ENCODE measurements around the gene ZNF564. TPM values are rescaled to one million over a fixed set of nuclear protein-coding genes. Genes with fewer than 3 reads are reported as not detected.

ZNF564 gene
- total and polyA plus RNA-seq, 11 donors: 4.0 to 10.4 (median 7.4) TPM

GRCh38 chr19:12596485-12596884 is 45.2 kb upstream of the ZNF564 start:
- TF ChIP-seq POLR2A (IDR thresholded peaks at IDR 0.05): no peak
- no peak for TF ChIP-seq CTCF (IDR thresholded peaks at IDR 0.05)
- no peak for ATAC-seq
- Histone ChIP-seq H3K4me1 (no peaks in the 10 kb centered on the region), H3K4me3 (no peak overlapping the region), H3K27ac (no peak overlapping the region), H3K36me3 (peaks cover 0 to 34% (median 22%) of the 10 kb centered on the region in 9 donors), H3K27me3 (no peaks in the 10 kb centered on the region), H3K9me3 (no peaks in the 10 kb centered on the region)
- WGBS, 4 donors: 86 to 92% (median 89%) methylated on average over 11 of the region's 11 CpGs
- intact Hi-C loops (cut with DNase I): no loop called here
- DNase-seq: no peak

- peaks cover 0 to 39% (median 21%) of the 10 kb centered on the region in 12 donors for H3K9me3 ChIP-seq
- no peak overlapping the region for H3K4me3 ChIP-seq
- intact Hi-C loops (cut with DNase I): no loop called here
- H3K4me1 ChIP-seq: no peaks in the 10 kb centered on the region
- H3K27me3 ChIP-seq: no peaks in the 10 kb centered on the region
- DNase-seq: no peak
- no peak for ATAC-seq
- TF ChIP-seq CTCF (IDR thresholded peaks at IDR 0.05): no peak
- TF ChIP-seq POLR2A (IDR thresholded peaks at IDR 0.05): no peak
- H3K36me3 ChIP-seq: peaks cover 6 to 56% (median 42%) of the 10 kb centered on the region in 9 donors
- H3K27ac ChIP-seq: no peak overlapping the region
- WGBS, 4 donors: 90 to 99% (median 97%) methylated on average over 9 of the region's 9 CpGs
Measured at GRCh38 chr19:12581100-12581499, 29.8 kb upstream of the ZNF564 start.

GRCh38 chr19:12580180-12580694 is 29.0 kb upstream of the ZNF564 start:
- no peaks in the 10 kb centered on the region for H3K4me1 ChIP-seq
- H3K36me3 ChIP-seq: peaks cover 6 to 56% (median 42%) of the 10 kb centered on the region in 9 donors
- TF ChIP-seq POLR2A (IDR thresholded peaks at IDR 0.05) (no peak), CTCF (IDR thresholded peaks at IDR 0.05) (no peak)
- peaks cover 0 to 39% (median 21%) of the 10 kb centered on the region in 12 donors for H3K9me3 ChIP-seq
- ATAC-seq (no peak), DNase-seq (no peak)
- no peak overlapping the region for H3K4me3 ChIP-seq
- intact Hi-C loops (cut with DNase I): no loop called here
- WGBS, 4 donors: 89 to 93% (median 92%) methylated on average over 11 of the region's 11 CpGs
- no peak overlapping the region for H3K27ac ChIP-seq
- no peaks in the 10 kb centered on the region for H3K27me3 ChIP-seq

- DNase-seq (no peak), ATAC-seq (no peak)
- intact Hi-C loops (cut with DNase I): no loop called here
- Histone ChIP-seq H3K9me3 (peaks cover 0 to 39% (median 21%) of the 10 kb centered on the region in 12 donors), H3K27ac (no peak overlapping the region), H3K27me3 (no peaks in the 10 kb centered on the region), H3K4me1 (no peaks in the 10 kb centered on the region), H3K4me3 (no peak overlapping the region), H3K36me3 (peaks cover 6 to 56% (median 42%) of the 10 kb centered on the region in 9 donors)
- WGBS, 4 donors: 95 to 98% (median 97%) methylated on average over 10 of the region's 10 CpGs
- TF ChIP-seq CTCF (IDR thresholded peaks at IDR 0.05) (no peak), POLR2A (IDR thresholded peaks at IDR 0.05) (no peak)
Measured at GRCh38 chr19:12578641-12579040, 27.4 kb upstream of the ZNF564 start.

Measured in heart left ventricle (tissue), 16 donors.